ENCODE data around the gene EIF1AD.
A peak's percentile ranks its signal among the peaks of the same experiment; 100 is the strongest.

DNA sequence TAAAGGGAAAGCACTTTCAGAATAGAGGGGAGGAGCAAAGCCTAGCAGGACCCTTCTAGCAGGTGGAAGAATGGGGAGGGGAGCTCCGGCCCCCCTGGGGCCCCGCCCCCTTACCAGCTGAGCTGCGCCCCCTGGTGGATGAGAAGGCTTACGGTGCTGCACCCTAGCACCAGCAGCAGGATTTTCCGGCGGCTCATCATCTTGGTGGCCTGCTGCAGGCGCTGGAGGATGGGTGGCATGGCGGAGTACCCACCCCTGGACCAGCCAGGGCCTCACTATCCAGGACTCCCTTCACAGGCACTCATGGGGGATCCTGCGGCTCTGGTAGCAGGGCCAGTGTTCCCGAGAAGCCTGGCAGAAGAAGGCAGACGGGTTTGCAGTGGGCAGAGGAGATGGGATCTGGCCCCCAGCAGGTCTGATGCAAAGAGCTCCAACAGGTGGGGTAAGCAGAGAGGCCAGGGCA lies 43.3 kb upstream of the EIF1AD start:
- TF ChIP-seq, protein P1, sequence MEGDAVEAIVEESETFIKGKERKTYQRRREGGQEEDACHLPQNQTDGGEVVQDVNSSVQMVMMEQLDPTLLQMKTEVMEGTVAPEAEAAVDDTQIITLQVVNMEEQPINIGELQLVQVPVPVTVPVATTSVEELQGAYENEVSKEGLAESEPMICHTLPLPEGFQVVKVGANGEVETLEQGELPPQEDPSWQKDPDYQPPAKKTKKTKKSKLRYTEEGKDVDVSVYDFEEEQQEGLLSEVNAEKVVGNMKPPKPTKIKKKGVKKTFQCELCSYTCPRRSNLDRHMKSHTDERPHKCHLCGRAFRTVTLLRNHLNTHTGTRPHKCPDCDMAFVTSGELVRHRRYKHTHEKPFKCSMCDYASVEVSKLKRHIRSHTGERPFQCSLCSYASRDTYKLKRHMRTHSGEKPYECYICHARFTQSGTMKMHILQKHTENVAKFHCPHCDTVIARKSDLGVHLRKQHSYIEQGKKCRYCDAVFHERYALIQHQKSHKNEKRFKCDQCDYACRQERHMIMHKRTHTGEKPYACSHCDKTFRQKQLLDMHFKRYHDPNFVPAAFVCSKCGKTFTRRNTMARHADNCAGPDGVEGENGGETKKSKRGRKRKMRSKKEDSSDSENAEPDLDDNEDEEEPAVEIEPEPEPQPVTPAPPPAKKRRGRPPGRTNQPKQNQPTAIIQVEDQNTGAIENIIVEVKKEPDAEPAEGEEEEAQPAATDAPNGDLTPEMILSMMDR (IDR thresholded peaks at IDR 0.05; ENCODE audit: control extremely low read depth in 1 of 3, insufficient read depth in 1 of 3, low read depth in 1 of 3, low read length in 3 of 3): peak; percentile 95 to 97 (median 96)
- TF ChIP-seq TEAD4 (IDR thresholded peaks at IDR 0.05; ENCODE audit: low read depth, low read length) (no peak), YY1 (IDR thresholded peaks at IDR 0.05; ENCODE audit: low read depth, low read length) (peak; percentile 76), EZH2 (IDR thresholded peaks at IDR 0.05; ENCODE audit: low read depth, low read length, severe bottlenecking) (no peak), SUZ12 (IDR thresholded peaks at IDR 0.05; ENCODE audit: low read length) (no peak)

Measured in H1 (cell line).